Measurements from ENCODE around the gene MYO3B.

GRCh38 chr2:170369894-170370293, 191.9 kb downstream of the MYO3B start:
- TF ChIP-seq ZNF132 (tag by site-specific recombination; IDR thresholded peaks at IDR 0.05; ENCODE audit: borderline replicate concordance): no peak
- no peak for TF ChIP-seq ZNF791 (tag by site-specific recombination; IDR thresholded peaks at IDR 0.05)
- TF ChIP-seq, protein P1, sequence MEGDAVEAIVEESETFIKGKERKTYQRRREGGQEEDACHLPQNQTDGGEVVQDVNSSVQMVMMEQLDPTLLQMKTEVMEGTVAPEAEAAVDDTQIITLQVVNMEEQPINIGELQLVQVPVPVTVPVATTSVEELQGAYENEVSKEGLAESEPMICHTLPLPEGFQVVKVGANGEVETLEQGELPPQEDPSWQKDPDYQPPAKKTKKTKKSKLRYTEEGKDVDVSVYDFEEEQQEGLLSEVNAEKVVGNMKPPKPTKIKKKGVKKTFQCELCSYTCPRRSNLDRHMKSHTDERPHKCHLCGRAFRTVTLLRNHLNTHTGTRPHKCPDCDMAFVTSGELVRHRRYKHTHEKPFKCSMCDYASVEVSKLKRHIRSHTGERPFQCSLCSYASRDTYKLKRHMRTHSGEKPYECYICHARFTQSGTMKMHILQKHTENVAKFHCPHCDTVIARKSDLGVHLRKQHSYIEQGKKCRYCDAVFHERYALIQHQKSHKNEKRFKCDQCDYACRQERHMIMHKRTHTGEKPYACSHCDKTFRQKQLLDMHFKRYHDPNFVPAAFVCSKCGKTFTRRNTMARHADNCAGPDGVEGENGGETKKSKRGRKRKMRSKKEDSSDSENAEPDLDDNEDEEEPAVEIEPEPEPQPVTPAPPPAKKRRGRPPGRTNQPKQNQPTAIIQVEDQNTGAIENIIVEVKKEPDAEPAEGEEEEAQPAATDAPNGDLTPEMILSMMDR (tag by site-specific recombination; IDR thresholded peaks at IDR 0.05): 0 out of 2 replicates have a peak, but pooled peaks have one; percentile 7
- no peak for TF ChIP-seq ZEB2 (tag by site-specific recombination; IDR thresholded peaks at IDR 0.05)
- TF ChIP-seq, protein P2, sequence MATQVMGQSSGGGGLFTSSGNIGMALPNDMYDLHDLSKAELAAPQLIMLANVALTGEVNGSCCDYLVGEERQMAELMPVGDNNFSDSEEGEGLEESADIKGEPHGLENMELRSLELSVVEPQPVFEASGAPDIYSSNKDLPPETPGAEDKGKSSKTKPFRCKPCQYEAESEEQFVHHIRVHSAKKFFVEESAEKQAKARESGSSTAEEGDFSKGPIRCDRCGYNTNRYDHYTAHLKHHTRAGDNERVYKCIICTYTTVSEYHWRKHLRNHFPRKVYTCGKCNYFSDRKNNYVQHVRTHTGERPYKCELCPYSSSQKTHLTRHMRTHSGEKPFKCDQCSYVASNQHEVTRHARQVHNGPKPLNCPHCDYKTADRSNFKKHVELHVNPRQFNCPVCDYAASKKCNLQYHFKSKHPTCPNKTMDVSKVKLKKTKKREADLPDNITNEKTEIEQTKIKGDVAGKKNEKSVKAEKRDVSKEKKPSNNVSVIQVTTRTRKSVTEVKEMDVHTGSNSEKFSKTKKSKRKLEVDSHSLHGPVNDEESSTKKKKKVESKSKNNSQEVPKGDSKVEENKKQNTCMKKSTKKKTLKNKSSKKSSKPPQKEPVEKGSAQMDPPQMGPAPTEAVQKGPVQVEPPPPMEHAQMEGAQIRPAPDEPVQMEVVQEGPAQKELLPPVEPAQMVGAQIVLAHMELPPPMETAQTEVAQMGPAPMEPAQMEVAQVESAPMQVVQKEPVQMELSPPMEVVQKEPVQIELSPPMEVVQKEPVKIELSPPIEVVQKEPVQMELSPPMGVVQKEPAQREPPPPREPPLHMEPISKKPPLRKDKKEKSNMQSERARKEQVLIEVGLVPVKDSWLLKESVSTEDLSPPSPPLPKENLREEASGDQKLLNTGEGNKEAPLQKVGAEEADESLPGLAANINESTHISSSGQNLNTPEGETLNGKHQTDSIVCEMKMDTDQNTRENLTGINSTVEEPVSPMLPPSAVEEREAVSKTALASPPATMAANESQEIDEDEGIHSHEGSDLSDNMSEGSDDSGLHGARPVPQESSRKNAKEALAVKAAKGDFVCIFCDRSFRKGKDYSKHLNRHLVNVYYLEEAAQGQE (tag by site-specific recombination; IDR thresholded peaks at IDR 0.05): no peak
- TF ChIP-seq, protein P3, sequence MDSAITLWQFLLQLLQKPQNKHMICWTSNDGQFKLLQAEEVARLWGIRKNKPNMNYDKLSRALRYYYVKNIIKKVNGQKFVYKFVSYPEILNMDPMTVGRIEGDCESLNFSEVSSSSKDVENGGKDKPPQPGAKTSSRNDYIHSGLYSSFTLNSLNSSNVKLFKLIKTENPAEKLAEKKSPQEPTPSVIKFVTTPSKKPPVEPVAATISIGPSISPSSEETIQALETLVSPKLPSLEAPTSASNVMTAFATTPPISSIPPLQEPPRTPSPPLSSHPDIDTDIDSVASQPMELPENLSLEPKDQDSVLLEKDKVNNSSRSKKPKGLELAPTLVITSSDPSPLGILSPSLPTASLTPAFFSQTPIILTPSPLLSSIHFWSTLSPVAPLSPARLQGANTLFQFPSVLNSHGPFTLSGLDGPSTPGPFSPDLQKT (IDR thresholded peaks at IDR 0.05; ENCODE audit: borderline replicate concordance, low read depth, low read length): no peak
- no peak for TF ChIP-seq GLI4 (tag by site-specific recombination; IDR thresholded peaks at IDR 0.05)
- TF ChIP-seq ZNF548 (tag by site-specific recombination; IDR thresholded peaks at IDR 0.05): no peak
- no peak for TF ChIP-seq ZNF274 (IDR thresholded peaks at IDR 0.05; ENCODE audit: low read length)
- TF ChIP-seq ZNF274 (tag by site-specific recombination; IDR thresholded peaks at IDR 0.05; ENCODE audit: borderline replicate concordance): no peak
- no peak for TF ChIP-seq ZNF76 (tag by site-specific recombination; IDR thresholded peaks at IDR 0.05; ENCODE audit: borderline replicate concordance, low read depth)
- no peak for TF ChIP-seq IKZF3 (tag by site-specific recombination; IDR thresholded peaks at IDR 0.05)
- TF ChIP-seq PRDM1 (tag by site-specific recombination; IDR thresholded peaks at IDR 0.05): no peak
- TF ChIP-seq KLF8 (tag by site-specific recombination; IDR thresholded peaks at IDR 0.05): no peak
- no peak for TF ChIP-seq SP2 (tag by site-specific recombination; IDR thresholded peaks at IDR 0.05)

Data from HEK293 (cell line).